IPS DF 6.9 (cell line): ENCODE results near the gene PCDHA12.
"Not testable (repeated sequence)": the region's sequence is repeated elsewhere in the genome, so short reads cannot be mapped to it uniquely, and the experiment has no call there.

Experiments used
- DNase-seq: peaks from one replicate; pipeline ENCODE4 v3.0.0-alpha.2; 2013; ENCODE audit warnings: low read depth, low spot score
- H3K27ac ChIP-seq: one replicate; pipeline ENCODE4 v1.5.1; 2013; ENCODE audit warnings: low read length, control low read depth
- H3K27me3 ChIP-seq: 2 replicates; pipeline ENCODE4 v1.6.1; 2013; ENCODE audit warnings: mild to moderate bottlenecking, low read length; ENCODE audit not compliant: control insufficient read depth, insufficient read depth
- H3K36me3 ChIP-seq: 2 replicates; pipeline ENCODE4 v1.6.1; 2013; ENCODE audit warnings: low read length; ENCODE audit not compliant: control insufficient read depth, insufficient read depth
- H3K4me1 ChIP-seq: 2 replicates; pipeline ENCODE4 v1.6.1; 2013; ENCODE audit warnings: low read length; ENCODE audit not compliant: control insufficient read depth, insufficient read depth
- H3K4me3 ChIP-seq: 2 replicates; pipeline ENCODE4 v1.5.1; 2013; ENCODE audit warnings: mild to moderate bottlenecking, low read length
- H3K9me3 ChIP-seq: 2 replicates; pipeline ENCODE4 v1.6.1; 2013; ENCODE audit warnings: low read length, inconsistent platforms; ENCODE audit not compliant: control insufficient read depth, insufficient read depth
- whole genome bisulfite sequencing: extraction: QIAGEN DNeasy Blood & Tissue Kit; methylation state at CpG from one replicate; pipeline ENCODE4 v1.1.7; 2013; ENCODE audit warnings: mixed read lengths, missing lambda C conversion rate; ENCODE audit not compliant: insufficient read length, insufficient coverage; 5-methylcytosine and 5-hydroxymethylcytosine counted together

The PCDHA12 gene

GRCh38 chr5:140842798-140843733 is 32.0 kb upstream of the PCDHA12 start:
- H3K9me3 ChIP-seq: no peaks in the 10 kb centered on the region
- H3K36me3 ChIP-seq: no peaks in the 10 kb centered on the region
- no peak for DNase-seq
- no peak overlapping the region for H3K27ac ChIP-seq
- no peaks in the 10 kb centered on the region for H3K27me3 ChIP-seq
- no CpG with 5 or more reads among the region's 87 CpGs for WGBS
- H3K4me3 ChIP-seq: no peak overlapping the region
- 0 out of 2 replicates have a peak, but pooled peaks cover 2% of the 10 kb centered on the region for H3K4me1 ChIP-seq

GRCh38 chr5:140848139-140849102 is 26.7 kb upstream of the PCDHA12 start, which contains the start of gene PCDHA9:
Gene PCDHA9, plus strand, starts transcription at chr5:140848382. Its CDS starts 114 bp downstream, at chr5:140848496.
- H3K27ac ChIP-seq, H3K36me3 ChIP-seq, H3K27me3 ChIP-seq, H3K4me1 ChIP-seq, DNase-seq, H3K4me3 ChIP-seq, H3K9me3 ChIP-seq: not testable (repeated sequence)
- WGBS: no CpG with 5 or more reads among the region's 48 CpGs

- DNase-seq, H3K4me1 ChIP-seq, H3K4me3 ChIP-seq, H3K27me3 ChIP-seq, H3K27ac ChIP-seq, H3K9me3 ChIP-seq, H3K36me3 ChIP-seq: not testable (repeated sequence)
- WGBS: no CpG with 5 or more reads among the region's 101 CpGs
Measured at GRCh38 chr5:140849831-140850634, 25.1 kb upstream of the PCDHA12 start.

- no CpG with 5 or more reads among the region's 44 CpGs for WGBS
- H3K4me3 ChIP-seq: peak within 1 kb of the TSS; percentile 65; the same call in 1 of the 2 replicates
Measured at GRCh38 chr5:140855772-140856674, 19.1 kb upstream of the PCDHA12 start, which contains the start of gene PCDHA10. Gene PCDHA10, plus strand, starts transcription at chr5:140855897. Its CDS starts 152 bp downstream, at chr5:140856049.

GRCh38 chr5:140857177-140857986 is 17.7 kb upstream of the PCDHA12 start:
- WGBS: no CpG with 5 or more reads among the region's 94 CpGs
- Histone ChIP-seq H3K27me3 (no peaks in the 10 kb centered on the region), H3K36me3 (peaks cover 4% of the 10 kb centered on the region; the same call in 1 of the 2 replicates), H3K9me3 (no peaks in the 10 kb centered on the region), H3K4me3 (no peak overlapping the region), H3K4me1 (peaks cover 1% of the 10 kb centered on the region; the same call in 1 of the 2 replicates), H3K27ac (no peak overlapping the region)
- no peak for DNase-seq

More at GRCh38 chr5:140855772-140856674, 19.1 kb upstream of the PCDHA12 start, which contains the start of gene PCDHA10:
- no peak for DNase-seq
- peaks cover 4% of the 10 kb centered on the region; the same call in 1 of the 2 replicates for H3K36me3 ChIP-seq
- H3K27me3 ChIP-seq: no peaks in the 10 kb centered on the region
- H3K27ac ChIP-seq: no peak within 1 kb of the TSS
- no peaks in the 10 kb centered on the region for H3K9me3 ChIP-seq
- H3K4me1 ChIP-seq: peaks cover 1% of the 10 kb centered on the region; the same call in 1 of the 2 replicates

GRCh38 chr5:140857987-140858240 is 17.2 kb upstream of the PCDHA12 start:
- Histone ChIP-seq H3K27me3 (no peaks in the 10 kb centered on the region), H3K4me1 (peaks cover 1% of the 10 kb centered on the region; the same call in 1 of the 2 replicates), H3K27ac (no peak overlapping the region), H3K9me3 (no peaks in the 10 kb centered on the region), H3K36me3 (peaks cover 10% of the 10 kb centered on the region; the same call in 1 of the 2 replicates), H3K4me3 (no peak overlapping the region)
- no CpG with 5 or more reads among the region's 22 CpGs for whole genome bisulfite sequencing
- DNase-seq: no peak

GRCh38 chr5:140862441-140863295 is 12.4 kb upstream of the PCDHA12 start:
- Histone ChIP-seq H3K4me1 (peaks cover 1% of the 10 kb centered on the region; the same call in 1 of the 2 replicates), H3K4me3 (no peak overlapping the region), H3K27ac (no peak overlapping the region), H3K9me3 (no peaks in the 10 kb centered on the region), H3K27me3 (no peaks in the 10 kb centered on the region), H3K36me3 (peaks cover 8% of the 10 kb centered on the region; the same call in 1 of the 2 replicates)
- no CpG with 5 or more reads among the region's 76 CpGs for WGBS
- no peak for DNase-seq
